ENCODE measurements around the gene ROCK2. TPM values are rescaled to one million over a fixed set of nuclear protein-coding genes. Genes with fewer than 3 reads are reported as not detected.

ROCK2 gene
- total and polyA plus RNA-seq, 2 of the 13 experiments (the other 11 are each of a cell fraction or from before 2014, with no cell fraction given), result 38.1 to 119 TPM

DNA sequence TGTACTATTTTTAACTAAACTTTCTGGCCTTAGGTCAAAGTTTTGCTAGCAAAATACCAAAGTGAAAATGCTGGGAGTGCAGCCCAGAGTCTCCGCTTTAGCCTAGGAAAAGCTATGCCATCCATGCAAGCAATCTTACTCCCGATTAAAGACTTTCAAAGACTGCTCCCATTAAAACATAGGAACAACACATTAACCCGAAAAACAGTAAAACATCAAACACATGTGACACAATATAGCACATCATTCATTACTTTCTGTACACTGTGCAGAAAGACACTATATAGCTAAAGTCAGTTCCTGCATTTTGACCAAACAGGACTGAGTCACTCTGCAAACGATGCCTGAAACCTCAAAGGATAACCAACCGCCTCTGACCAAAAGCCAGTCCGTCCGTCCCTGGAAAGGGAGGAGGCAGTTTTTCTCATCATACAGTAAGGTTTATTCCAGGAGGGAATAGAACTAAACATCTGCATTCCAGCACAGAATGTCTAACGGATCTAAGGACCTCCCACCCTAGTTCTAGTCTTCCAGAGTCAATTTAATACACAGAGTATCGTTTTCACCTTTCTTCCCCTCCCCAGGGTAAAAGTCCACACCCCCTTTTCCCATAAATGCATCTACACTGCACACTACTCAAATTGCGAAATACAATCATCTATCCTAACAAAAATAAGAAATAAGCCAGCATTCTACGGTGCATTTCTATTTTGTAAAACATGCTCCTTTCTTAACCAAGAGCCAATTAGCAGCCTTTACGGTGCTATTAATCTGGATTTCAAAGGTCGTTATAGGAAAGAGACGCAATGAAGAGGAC is 1.7 kb downstream of the ROCK2 start (continued):
- TF ChIP-seq, protein P1, sequence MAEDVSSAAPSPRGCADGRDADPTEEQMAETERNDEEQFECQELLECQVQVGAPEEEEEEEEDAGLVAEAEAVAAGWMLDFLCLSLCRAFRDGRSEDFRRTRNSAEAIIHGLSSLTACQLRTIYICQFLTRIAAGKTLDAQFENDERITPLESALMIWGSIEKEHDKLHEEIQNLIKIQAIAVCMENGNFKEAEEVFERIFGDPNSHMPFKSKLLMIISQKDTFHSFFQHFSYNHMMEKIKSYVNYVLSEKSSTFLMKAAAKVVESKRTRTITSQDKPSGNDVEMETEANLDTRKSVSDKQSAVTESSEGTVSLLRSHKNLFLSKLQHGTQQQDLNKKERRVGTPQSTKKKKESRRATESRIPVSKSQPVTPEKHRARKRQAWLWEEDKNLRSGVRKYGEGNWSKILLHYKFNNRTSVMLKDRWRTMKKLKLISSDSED (CRISPR knock-in tag; IDR thresholded peaks at IDR 0.05), result no peak
- TF ChIP-seq, protein P2, sequence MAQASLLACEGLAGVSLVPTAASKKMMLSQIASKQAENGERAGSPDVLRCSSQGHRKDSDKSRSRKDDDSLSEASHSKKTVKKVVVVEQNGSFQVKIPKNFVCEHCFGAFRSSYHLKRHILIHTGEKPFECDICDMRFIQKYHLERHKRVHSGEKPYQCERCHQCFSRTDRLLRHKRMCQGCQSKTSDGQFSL (CRISPR knock-in tag; IDR thresholded peaks at IDR 0.05), result 0 out of 2 replicates have a peak, but pooled peaks have one; percentile 38
- TF ChIP-seq GATAD2A (CRISPR knock-in tag; IDR thresholded peaks at IDR 0.05) (peak; percentile 65; the same call in 1 of the 2 replicates), ZNF207 (IDR thresholded peaks at IDR 0.05; ENCODE audit: borderline replicate concordance) (no peak), TGIF2 (CRISPR knock-in tag; IDR thresholded peaks at IDR 0.05) (0 out of 2 replicates have a peak, but pooled peaks have one; percentile 13), SOX13 (IDR thresholded peaks at IDR 0.05) (no peak), SOX13 (CRISPR knock-in tag; conservative IDR thresholded peaks at IDR 0.05 in 1 of 2, IDR thresholded peaks at IDR 0.05 in 1 of 2) (peak in 1 of 2 experiments; percentile 56; a peak in 3 of 4 replicates), ZNF878 (CRISPR knock-in tag; IDR thresholded peaks at IDR 0.05) (no peak), ERF (CRISPR knock-in tag; IDR thresholded peaks at IDR 0.05) (peak; percentile 76; the same call in 1 of the 2 replicates), ZMYM3 (CRISPR knock-in tag; IDR thresholded peaks at IDR 0.05) (no peak), RFX3 (CRISPR knock-in tag; IDR thresholded peaks at IDR 0.05) (0 out of 2 replicates have a peak, but pooled peaks have one; percentile 25), REXO4 (CRISPR knock-in tag; IDR thresholded peaks at IDR 0.05; ENCODE audit: borderline replicate concordance) (no peak), TAF15 (IDR thresholded peaks at IDR 0.05; ENCODE audit: low read depth, low read length, poor library complexity, severe bottlenecking) (no peak), ZNF564 (CRISPR knock-in tag; IDR thresholded peaks at IDR 0.05) (no peak), ZNF772 (CRISPR knock-in tag; IDR thresholded peaks at IDR 0.05) (peak; percentile 15; the same call in 1 of the 2 replicates), ZNF317 (CRISPR knock-in tag; IDR thresholded peaks at IDR 0.05) (peak; percentile 74)
- TF ChIP-seq, protein P3, sequence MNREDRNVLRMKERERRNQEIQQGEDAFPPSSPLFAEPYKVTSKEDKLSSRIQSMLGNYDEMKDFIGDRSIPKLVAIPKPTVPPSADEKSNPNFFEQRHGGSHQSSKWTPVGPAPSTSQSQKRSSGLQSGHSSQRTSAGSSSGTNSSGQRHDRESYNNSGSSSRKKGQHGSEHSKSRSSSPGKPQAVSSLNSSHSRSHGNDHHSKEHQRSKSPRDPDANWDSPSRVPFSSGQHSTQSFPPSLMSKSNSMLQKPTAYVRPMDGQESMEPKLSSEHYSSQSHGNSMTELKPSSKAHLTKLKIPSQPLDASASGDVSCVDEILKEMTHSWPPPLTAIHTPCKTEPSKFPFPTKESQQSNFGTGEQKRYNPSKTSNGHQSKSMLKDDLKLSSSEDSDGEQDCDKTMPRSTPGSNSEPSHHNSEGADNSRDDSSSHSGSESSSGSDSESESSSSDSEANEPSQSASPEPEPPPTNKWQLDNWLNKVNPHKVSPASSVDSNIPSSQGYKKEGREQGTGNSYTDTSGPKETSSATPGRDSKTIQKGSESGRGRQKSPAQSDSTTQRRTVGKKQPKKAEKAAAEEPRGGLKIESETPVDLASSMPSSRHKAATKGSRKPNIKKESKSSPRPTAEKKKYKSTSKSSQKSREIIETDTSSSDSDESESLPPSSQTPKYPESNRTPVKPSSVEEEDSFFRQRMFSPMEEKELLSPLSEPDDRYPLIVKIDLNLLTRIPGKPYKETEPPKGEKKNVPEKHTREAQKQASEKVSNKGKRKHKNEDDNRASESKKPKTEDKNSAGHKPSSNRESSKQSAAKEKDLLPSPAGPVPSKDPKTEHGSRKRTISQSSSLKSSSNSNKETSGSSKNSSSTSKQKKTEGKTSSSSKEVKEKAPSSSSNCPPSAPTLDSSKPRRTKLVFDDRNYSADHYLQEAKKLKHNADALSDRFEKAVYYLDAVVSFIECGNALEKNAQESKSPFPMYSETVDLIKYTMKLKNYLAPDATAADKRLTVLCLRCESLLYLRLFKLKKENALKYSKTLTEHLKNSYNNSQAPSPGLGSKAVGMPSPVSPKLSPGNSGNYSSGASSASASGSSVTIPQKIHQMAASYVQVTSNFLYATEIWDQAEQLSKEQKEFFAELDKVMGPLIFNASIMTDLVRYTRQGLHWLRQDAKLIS (CRISPR knock-in tag; IDR thresholded peaks at IDR 0.05), result peak; percentile 99
- TF ChIP-seq, protein P4, sequence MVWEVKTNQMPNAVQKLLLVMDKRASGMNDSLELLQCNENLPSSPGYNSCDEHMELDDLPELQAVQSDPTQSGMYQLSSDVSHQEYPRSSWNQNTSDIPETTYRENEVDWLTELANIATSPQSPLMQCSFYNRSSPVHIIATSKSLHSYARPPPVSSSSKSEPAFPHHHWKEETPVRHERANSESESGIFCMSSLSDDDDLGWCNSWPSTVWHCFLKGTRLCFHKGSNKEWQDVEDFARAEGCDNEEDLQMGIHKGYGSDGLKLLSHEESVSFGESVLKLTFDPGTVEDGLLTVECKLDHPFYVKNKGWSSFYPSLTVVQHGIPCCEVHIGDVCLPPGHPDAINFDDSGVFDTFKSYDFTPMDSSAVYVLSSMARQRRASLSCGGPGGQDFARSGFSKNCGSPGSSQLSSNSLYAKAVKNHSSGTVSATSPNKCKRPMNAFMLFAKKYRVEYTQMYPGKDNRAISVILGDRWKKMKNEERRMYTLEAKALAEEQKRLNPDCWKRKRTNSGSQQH (CRISPR knock-in tag; IDR thresholded peaks at IDR 0.05; ENCODE audit: low read depth), result peak; percentile 92
- TF ChIP-seq, protein P5, sequence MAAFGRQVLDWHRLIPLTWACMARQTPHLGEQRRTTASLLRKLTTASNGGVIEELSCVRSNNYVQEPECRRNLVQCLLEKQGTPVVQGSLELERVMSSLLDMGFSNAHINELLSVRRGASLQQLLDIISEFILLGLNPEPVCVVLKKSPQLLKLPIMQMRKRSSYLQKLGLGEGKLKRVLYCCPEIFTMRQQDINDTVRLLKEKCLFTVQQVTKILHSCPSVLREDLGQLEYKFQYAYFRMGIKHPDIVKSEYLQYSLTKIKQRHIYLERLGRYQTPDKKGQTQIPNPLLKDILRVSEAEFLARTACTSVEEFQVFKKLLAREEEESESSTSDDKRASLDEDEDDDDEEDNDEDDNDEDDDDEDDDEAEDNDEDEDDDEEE (CRISPR knock-in tag; IDR thresholded peaks at IDR 0.05), result no peak
- TF ChIP-seq, protein P6, sequence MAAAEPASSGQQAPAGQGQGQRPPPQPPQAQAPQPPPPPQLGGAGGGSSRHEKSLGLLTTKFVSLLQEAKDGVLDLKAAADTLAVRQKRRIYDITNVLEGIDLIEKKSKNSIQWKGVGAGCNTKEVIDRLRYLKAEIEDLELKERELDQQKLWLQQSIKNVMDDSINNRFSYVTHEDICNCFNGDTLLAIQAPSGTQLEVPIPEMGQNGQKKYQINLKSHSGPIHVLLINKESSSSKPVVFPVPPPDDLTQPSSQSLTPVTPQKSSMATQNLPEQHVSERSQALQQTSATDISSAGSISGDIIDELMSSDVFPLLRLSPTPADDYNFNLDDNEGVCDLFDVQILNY (CRISPR knock-in tag; conservative IDR thresholded peaks at IDR 0.05), result no peak

Measured in HepG2 (cell line).